HG02610 (cell line): ENCODE results near the gene TRIM31.

Source experiments
- ATAC-seq: cut with Tn5 transposase; IDR thresholded peaks from one replicate; pipeline ENCODE4 v1.9.1; 2021; ENCODE audit warnings: mild to moderate bottlenecking, moderate library complexity; ENCODE audit not compliant: unreplicated experiment

Gene TRIM31

GRCh38 chr6:30055513-30055912, 57.4 kb downstream of the TRIM31 start:
- ATAC-seq = no peak

GRCh38 chr6:30053682-30054081, 59.2 kb downstream of the TRIM31 start:
- no peak for ATAC-seq
